ENCODE data around the gene SSC5D.

The SSC5D gene

DNA sequence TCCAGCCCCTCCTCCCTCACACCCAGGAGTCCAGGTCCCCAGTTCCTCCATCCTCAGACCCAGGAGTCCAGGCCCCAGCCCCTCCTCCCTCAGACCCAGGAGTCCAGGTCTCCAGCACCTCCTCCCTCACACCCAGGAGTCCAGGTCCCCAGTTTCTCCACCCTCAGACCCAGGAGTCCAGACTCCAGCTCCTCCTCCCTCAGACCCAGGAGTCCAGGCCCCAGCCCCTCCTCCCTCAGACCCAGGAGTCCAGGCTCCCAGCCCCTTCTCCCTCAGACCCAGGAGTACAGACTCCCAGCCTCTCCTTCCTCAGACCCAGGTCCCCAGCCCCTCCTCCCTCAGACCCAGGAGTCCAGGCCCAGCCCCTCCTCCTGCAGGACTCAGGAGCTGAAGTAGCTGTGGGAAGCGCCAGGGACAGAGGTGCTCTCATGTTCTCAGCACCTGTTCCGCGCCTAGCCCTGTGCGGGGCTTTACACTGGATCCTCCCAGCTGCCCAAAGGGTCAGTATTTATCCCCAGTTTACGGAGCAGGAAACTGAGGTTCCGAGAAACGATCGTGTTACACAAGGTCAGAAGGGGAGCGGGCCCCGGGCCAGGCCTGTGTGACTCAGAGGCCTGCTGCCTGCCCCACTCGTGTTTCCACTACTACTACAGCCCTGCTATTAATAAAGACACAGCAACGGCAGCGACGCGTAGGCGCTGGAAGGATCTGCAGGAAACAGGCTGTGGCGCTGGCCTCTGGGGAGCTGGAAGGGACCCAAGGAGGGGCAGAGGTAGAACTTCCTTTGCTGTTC is 58.8 kb downstream of the SSC5D start:
- no peak for TF ChIP-seq ZFX (IDR thresholded peaks at IDR 0.05; ENCODE audit: borderline replicate concordance)
- TF ChIP-seq, protein P1, sequence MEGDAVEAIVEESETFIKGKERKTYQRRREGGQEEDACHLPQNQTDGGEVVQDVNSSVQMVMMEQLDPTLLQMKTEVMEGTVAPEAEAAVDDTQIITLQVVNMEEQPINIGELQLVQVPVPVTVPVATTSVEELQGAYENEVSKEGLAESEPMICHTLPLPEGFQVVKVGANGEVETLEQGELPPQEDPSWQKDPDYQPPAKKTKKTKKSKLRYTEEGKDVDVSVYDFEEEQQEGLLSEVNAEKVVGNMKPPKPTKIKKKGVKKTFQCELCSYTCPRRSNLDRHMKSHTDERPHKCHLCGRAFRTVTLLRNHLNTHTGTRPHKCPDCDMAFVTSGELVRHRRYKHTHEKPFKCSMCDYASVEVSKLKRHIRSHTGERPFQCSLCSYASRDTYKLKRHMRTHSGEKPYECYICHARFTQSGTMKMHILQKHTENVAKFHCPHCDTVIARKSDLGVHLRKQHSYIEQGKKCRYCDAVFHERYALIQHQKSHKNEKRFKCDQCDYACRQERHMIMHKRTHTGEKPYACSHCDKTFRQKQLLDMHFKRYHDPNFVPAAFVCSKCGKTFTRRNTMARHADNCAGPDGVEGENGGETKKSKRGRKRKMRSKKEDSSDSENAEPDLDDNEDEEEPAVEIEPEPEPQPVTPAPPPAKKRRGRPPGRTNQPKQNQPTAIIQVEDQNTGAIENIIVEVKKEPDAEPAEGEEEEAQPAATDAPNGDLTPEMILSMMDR (IDR thresholded peaks at IDR 0.05) = no peak
- no peak overlapping the region for H3K27ac ChIP-seq

DNA sequence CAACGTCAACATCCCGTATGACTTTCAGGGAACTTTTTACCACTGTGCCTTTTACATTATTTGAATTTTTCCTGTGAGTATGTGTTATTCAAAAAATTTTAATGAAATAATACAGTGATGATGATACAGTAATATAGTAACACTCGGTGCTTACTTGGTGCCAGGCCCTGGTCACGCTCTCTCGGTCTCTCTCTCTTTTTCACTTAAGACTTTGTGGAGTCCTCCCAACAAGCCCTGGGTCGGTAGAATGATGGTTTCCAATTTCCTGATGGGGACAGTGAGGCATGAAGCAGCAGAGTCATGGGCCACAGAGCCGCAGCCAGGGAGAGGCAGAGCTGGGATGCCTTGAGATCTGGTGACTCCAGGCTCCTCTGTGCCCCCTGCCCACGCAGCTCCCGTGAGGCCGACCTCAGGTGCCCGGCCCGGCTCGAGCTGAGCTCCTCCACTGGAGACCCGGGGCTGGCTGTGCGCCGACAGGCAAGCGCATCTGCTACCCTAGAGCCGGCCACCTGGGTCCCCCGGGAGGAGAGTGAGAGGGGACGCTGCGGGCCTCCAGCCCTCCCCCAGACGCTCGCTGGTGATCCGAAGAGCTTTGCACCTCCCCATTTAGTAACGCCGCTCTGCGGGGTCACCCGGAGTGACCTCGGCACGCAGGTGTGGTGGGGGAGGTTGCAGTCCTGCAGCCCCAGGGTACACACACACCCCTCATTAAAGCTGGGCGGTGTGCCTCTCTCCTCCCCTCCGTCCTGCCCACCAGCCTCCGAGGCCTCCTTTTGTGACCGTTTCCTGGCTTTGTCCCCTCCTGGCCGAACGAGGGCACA is 61.5 kb downstream of the SSC5D start:
- peak overlapping the region; percentile 25; the same call in 1 of the 2 replicates for H3K27ac ChIP-seq
- no peak for TF ChIP-seq ZFX (IDR thresholded peaks at IDR 0.05; ENCODE audit: borderline replicate concordance)
- TF ChIP-seq, protein P1 (IDR thresholded peaks at IDR 0.05) = no peak

DNA sequence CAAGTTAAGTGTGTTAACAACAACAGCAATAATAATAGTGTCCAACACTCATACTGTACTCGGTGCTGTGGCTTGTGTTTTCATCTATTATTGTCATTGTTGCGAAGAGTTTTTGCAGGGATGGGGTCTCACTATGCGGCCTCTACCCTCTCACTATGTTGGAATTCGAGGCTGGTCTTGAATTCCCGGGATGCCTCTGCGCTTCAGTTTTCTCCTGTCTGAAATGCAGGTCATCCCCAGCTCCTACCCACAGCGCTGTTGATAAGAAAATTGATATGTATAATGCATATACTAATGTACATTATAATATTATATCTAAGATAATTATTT is 62.0 kb downstream of the SSC5D start:
- H3K27ac ChIP-seq = no peak overlapping the region

DNA sequence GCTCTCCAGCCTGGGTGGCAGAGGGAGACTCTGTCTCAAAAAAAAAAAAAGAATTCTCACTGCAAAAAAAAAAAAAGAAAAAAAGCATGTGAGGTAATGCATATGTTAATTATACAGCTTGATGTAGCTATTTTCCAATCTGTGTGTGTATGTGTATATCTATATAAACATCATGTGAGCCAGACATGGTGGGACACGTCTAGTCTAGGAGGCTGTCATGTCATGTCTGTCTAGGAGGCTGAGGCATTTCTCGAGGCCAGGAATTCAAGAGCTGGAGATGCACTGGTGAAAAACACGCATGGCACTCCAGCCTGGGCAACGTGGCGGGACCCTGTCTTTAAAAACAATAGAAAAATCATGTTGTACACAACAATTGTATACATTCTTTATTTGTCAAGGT is 64.0 kb downstream of the SSC5D start:
- TF ChIP-seq ZFX (IDR thresholded peaks at IDR 0.05; ENCODE audit: borderline replicate concordance) = no peak
- H3K27ac ChIP-seq = no peak overlapping the region

More for the DNA sequence above, 62.0 kb downstream of the SSC5D start:
- TF ChIP-seq, protein P1 (IDR thresholded peaks at IDR 0.05) = no peak
- TF ChIP-seq ZFX (IDR thresholded peaks at IDR 0.05; ENCODE audit: borderline replicate concordance) = no peak

DNA sequence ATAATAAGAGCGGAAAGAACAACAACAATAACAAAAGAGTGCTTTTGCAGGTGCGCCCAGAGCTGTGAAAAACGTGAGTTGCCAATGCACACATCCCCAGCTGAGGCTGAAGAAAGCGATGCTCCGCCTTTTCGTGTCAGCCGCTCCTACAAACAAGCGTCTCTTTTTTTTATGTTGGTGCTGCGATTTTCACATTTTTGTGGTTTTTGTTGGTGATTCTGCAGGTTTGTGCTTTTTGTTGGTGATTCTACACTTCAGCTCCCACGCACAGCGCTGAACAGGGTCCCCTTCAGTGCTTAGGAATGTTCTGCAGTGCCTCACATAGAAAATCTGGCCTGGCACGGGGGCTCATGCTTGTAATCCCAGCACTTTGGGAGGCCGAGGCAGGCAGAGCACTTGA is 64.4 kb downstream of the SSC5D start:
- H3K27ac ChIP-seq = no peak overlapping the region
- TF ChIP-seq, protein P1 (IDR thresholded peaks at IDR 0.05) = no peak

DNA sequence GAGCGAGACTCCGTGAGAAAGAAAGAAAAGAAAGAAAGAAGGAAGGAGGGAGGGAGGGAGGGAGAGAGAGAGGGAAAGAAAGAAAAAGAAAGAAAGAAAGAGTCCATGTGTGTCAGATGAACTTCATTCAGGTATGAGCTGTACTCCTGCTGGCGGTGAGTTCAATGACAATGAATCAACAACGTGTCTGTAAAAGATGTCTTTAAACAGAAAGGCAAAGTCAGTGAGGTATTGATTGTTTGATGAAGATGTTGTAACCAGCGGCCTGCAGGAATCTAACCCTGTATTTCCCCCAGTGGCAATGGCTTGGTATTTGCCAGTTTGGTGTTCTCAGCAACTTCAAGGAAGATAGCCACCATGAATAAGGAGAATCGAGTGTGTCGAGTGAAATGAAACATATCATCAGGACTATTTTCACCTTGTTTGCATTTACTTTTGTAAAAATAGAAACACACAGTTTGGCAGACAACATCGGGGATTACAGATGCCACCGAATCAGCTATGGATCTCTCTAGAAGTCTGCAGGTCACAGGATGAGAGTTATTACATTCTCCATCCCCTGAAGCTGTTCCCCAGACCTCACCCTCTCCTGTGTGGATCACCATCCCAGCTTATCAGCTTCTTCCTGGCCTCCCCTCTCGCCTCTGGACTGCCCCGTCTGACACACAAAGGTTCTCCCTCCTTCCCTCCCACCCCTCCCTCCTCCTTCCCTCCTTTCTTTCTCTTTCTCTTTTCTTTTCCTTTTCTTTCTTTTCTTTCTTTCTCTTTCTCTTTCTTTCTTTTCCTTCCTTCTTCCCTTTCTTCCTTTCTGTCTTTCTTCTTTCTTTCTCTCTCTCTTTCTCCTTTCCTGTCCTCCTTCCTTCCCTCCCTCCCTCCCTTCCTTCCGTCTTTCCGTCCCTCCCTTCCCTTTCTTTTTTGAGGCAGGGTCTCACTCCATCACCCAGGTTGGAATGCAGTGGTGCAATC is 65.3 kb downstream of the SSC5D start:
- H3K27ac ChIP-seq = no peak overlapping the region

DNA sequence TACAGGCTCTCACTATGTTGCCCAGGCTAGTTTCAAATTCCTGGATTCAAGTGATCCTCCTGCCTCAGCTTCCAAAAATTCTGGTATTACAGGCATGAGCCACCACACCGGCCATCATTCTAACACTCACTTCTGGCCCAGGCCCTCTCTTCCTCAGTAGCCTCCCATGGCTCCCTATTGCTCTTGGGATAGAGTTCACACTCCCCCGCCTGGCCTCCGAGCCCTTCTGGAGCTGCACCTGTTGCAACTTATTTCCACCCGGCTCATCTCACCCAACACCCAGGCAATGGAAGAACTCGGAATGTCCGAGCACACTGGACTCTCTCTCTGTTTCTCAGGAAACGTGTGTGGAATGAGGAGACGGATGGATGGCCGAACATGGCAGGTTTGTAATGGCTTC is 66.1 kb downstream of the SSC5D start:
- TF ChIP-seq, protein P1 (IDR thresholded peaks at IDR 0.05) = no peak
- no peak for TF ChIP-seq ZFX (IDR thresholded peaks at IDR 0.05; ENCODE audit: borderline replicate concordance)
- H3K27ac ChIP-seq = no peak overlapping the region

More for the DNA sequence above, 65.3 kb downstream of the SSC5D start:
- TF ChIP-seq ZFX (IDR thresholded peaks at IDR 0.05; ENCODE audit: borderline replicate concordance) = no peak
- TF ChIP-seq, protein P1 (IDR thresholded peaks at IDR 0.05) = no peak

All from 22Rv1 (cell line).